Activated CD4-positive, alpha-beta T cell treated with anti-CD3 and anti-CD28 coated beads, Interleukin-2, Interleukin-6, amounts not matched to agents 100 ng/mL and 50 ng/mL, durations not matched to agents 16 hours and 8 hours (primary cell): ENCODE measurements around the gene CTTNBP2NL.
A peak's percentile ranks its signal among the peaks of the same experiment; 100 is the strongest.
"Not testable (repeated sequence)": the region's sequence is repeated elsewhere in the genome, so short reads cannot be mapped to it uniquely, and the experiment has no call there.

Source experiments
- DNase-seq: peaks from one replicate; pipeline ENCODE4 v3.0.0-alpha.2; 2020

CTTNBP2NL gene

DNA sequence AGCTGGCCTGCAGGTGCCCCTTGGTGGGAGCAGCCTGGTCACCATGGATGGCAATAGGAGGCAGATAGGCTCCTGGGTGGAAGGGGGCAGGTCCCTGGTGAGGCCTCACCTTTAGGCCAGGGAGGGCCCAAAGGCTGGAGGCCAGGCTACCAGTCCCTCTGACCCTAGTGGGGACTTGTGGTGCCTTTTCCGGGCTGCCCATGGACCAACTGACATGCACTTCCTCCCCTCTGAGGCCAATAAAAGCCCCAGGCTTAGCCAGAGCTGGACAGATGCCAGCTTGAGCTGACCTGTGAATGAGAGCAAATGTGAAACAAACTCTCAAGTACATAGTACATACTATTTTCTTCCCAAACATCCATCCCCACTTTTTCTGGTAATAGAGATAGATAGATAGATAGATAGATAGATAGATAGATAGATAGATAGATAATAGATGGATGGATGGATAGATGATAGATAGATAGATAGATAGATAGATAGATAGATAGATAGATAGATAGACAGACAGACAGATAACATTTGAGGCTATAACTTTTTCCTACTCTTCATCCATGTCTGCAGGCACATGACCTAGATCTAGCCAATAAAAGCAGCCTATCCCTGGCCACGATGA lies 9.2 kb upstream of the CTTNBP2NL start:
- DNase-seq, result no peak

- no peak for DNase-seq
Measured at GRCh38 chr1:112387807-112388206, 8.2 kb upstream of the CTTNBP2NL start.

GRCh38 chr1:112388436-112388835 lies 7.6 kb upstream of the CTTNBP2NL start:
- DNase-seq, result no peak

DNA sequence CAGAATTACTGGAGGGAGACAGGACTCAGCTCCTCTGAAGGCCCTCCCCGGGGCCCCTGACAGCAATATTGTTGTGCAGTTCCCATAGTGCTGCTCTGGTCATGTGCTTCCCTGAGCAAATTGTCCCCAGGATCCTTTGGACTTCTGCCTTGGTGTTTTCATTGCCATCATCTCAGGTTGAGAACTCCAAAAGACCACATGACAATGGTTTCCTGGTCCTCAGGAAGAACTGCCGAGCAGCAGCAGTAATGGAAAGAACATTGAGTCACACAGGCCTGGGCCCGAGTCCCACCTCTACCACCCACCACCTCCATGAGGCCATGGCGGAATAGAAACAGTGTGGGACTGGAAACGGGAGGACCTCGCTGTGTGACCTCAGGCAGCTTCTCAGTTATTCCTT lies 6.3 kb upstream of the CTTNBP2NL start:
- no peak for DNase-seq

GRCh38 chr1:112390335-112390734 lies 5.7 kb upstream of the CTTNBP2NL start:
- not testable (repeated sequence) for DNase-seq

DNA sequence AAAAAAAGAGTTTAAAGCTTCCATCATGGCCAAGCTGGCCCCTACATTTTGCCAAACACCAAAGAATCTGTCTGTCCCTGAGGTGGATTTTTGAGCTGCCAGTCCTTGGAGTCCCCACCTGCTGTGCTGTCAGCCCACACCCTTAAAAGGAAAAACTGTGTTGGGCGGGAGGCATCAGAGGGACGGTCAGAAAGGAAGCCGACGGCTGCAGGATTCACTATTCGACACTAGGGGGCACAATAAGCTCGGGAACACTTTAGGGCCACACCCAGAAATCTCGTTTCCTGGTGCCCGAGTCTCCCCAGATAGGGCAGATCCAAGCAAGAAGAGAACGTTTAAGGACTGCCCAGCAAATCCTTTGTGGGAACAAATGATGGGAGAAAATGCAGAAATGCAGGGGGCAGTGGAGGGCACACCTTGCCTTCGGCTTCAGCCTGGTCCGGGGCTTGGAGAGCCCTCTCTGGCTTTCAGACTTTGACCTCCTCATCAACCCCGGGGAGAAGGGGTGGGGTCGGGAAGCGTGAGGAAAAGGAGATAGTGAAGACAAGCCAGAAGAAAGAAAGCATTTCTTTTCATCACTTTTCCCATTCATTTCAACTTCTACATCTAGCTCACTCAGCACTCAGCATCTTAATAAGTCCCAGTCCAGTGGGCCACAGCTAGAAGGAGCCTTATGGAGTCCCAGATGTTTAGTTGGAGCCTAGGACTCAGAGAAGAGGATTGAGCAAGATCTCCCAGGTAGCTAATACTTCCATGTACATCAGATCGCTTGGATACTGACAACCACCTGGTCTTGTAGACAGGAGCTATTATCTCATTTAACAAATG lies 5.0 kb upstream of the CTTNBP2NL start:
- DNase-seq, result peak; percentile 89

GRCh38 chr1:112391603-112391940 lies 4.4 kb upstream of the CTTNBP2NL start:
- no peak for DNase-seq

DNA sequence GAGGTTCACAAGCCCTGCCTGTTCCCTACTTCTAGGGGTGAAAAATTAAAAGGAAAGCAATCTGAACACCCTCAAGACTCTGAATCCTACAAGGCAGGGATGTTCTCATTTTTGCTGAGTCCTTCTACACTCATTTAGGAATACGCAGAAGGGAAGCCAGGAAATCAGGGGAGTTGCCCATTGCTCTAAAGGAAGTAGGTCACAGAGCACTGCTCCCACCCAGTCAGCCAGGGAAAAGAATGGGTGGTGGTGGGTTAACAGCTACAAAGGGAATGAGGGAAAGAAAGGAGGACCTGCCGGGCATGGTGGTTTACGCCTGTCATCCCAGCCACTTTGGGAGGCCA lies 2.4 kb upstream of the CTTNBP2NL start:
- no peak for DNase-seq

- DNase-seq, result no peak
Measured at GRCh38 chr1:112394743-112395062, 1.3 kb upstream of the CTTNBP2NL start.

GRCh38 chr1:112395256-112395820 lies 676 bp upstream of the CTTNBP2NL start:
- no peak for DNase-seq

DNA sequence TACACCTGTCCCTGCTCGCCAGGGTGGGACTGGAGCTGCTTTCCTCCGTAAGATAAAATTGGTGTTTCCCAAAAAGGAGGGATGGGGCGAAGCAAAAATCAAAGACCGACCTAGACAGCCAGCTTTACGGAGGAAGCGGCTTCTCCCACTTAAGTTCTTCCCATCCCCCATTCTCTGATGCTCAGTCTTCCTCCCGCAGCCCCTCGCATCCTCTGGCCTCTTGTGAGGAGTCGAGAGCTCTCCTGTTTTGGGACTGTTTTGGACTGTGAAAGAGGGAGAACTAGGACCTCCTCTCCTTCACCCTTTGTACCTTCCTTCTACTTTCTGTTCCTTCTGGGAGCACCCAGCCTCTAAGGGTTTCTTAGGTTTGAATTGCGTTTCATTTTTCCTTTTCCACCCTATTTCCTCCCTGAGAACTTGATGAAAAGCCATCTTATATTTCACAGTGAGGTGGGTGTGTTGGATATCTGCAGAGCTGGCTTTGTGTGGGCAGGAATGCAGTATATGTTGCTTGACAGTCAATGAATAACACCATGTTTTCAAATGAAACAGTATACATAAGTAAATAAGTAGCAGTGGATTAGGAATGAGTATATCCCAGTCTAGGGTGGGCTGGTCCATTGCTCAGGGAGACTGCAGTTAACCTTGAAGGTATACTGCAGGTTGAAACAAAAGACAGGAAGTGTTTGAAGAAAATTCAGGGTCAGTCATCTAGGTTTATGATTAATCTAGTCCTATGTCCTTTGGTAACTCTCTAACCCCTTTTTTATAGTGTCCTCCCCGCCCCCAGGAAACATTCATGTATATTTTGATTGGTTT lies 848 bp downstream of the CTTNBP2NL start:
- DNase-seq, result no peak

GRCh38 chr1:112397841-112398240 lies 1.8 kb downstream of the CTTNBP2NL start:
- DNase-seq, result no peak

- no peak for DNase-seq
Measured at GRCh38 chr1:112399456-112399855, 3.4 kb downstream of the CTTNBP2NL start.

GRCh38 chr1:112400706-112401105 lies 4.7 kb downstream of the CTTNBP2NL start:
- not testable (repeated sequence) for DNase-seq

GRCh38 chr1:112402682-112403643 lies 6.9 kb downstream of the CTTNBP2NL start:
- DNase-seq, result no peak

- no peak for DNase-seq
Measured at GRCh38 chr1:112406771-112407170, 10.8 kb downstream of the CTTNBP2NL start.

- no peak for DNase-seq
Measured at GRCh38 chr1:112409414-112409813, 13.4 kb downstream of the CTTNBP2NL start.

DNA sequence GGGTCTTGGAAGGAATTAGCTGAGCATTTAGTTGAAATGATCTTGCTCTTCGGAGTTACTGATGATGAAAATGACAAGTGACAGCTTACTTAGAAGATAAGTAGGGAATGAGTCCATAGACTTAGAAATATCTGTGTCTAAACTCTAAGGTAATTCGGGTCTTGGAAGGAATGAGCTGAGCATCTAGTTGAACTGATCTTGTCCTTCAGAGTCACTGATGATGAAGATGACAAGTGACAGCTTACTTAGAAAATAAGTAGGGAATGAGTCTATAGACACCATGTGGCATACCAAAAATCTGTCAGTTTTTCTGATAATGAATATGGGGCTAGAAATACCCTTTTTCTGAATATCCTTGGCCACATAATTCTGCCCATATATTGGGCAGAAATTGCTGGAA lies 14.7 kb downstream of the CTTNBP2NL start:
- DNase-seq, result no peak

DNA sequence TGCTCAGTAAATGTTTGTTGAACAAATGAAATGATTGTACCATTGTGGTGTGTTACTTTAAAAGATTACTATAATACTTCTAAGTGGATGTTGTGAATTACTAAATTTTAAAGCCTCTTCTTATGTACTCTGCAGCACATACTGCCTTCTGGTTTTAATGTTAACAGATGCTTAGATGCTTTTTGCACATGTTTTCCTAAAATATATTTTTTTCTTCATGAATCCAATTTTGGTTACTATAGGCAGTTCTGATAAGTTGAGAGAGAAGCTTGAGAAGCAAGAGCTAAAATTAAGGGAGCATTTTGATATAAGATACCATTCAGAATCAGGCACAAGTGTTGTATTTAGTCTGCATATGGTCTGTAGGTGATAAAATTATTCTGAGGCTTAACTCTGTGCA lies 21.3 kb downstream of the CTTNBP2NL start:
- DNase-seq, result no peak

GRCh38 chr1:112418099-112418892 lies 22.3 kb downstream of the CTTNBP2NL start:
- DNase-seq, result no peak

DNA sequence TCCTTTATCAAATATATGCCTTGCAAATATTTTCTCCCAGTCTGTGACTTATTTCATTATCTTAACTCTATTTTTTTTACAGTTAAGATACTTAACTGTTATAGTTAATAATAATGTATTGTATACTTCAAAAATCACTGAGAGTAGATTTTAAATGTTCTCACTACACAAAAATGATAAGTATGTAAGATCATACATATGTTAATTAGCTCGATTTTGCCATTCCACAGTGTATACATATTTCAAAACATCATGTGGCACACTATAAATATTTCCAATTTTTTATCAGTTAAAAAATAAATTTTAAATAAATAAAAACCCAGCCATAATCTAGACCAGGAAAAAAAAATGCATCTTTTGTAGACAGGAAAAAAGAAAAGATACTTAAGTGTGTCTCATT lies 27.2 kb downstream of the CTTNBP2NL start:
- no peak for DNase-seq

GRCh38 chr1:112423666-112424065 lies 27.7 kb downstream of the CTTNBP2NL start:
- DNase-seq, result not testable (repeated sequence)
